T-helper 9 cell (primary cell): ENCODE data around the gene TRAPPC2L.
"Not testable (repeated sequence)": the region's sequence is repeated elsewhere in the genome, so short reads cannot be mapped to it uniquely, and the experiment has no call there.

Source experiments
- DNase-seq: peaks from one replicate; pipeline ENCODE4 v3.0.0-alpha.2; 2020

Gene TRAPPC2L

GRCh38 chr16:88878967-88879787, 22.2 kb downstream of the TRAPPC2L start:
- DNase-seq: no peak

GRCh38 chr16:88879788-88880055, 22.8 kb downstream of the TRAPPC2L start:
- no peak for DNase-seq

- no peak for DNase-seq
These were observed 23.5 kb downstream of the TRAPPC2L start for GRCh38 chr16:88880226-88881006.

- no peak for DNase-seq
These were observed 24.2 kb downstream of the TRAPPC2L start for GRCh38 chr16:88881007-88881615.

- no peak for DNase-seq
These were observed 24.9 kb downstream of the TRAPPC2L start for GRCh38 chr16:88881675-88882357.

GRCh38 chr16:88882358-88883030, 25.6 kb downstream of the TRAPPC2L start:
- no peak for DNase-seq

- DNase-seq: no peak
These were observed 26.4 kb downstream of the TRAPPC2L start for GRCh38 chr16:88883117-88883895.

- DNase-seq: no peak
These were observed 27.0 kb downstream of the TRAPPC2L start for GRCh38 chr16:88883946-88884345.

- no peak for DNase-seq
These were observed 27.8 kb downstream of the TRAPPC2L start for GRCh38 chr16:88884569-88885271.

- DNase-seq: no peak
These were observed 28.9 kb downstream of the TRAPPC2L start for GRCh38 chr16:88885693-88886280.

- no peak for DNase-seq
These were observed 29.5 kb downstream of the TRAPPC2L start for GRCh38 chr16:88886420-88886844.

GRCh38 chr16:88886845-88887521, 30.1 kb downstream of the TRAPPC2L start:
- DNase-seq: no peak

- DNase-seq: no peak
These were observed 31.1 kb downstream of the TRAPPC2L start for GRCh38 chr16:88888057-88888456.

GRCh38 chr16:88888461-88889387, 31.8 kb downstream of the TRAPPC2L start:
- DNase-seq: no peak

GRCh38 chr16:88889702-88890352, 32.9 kb downstream of the TRAPPC2L start:
- not testable (repeated sequence) for DNase-seq

- DNase-seq: no peak
These were observed 34.2 kb downstream of the TRAPPC2L start for GRCh38 chr16:88891083-88891482.

GRCh38 chr16:88892065-88892464, 35.1 kb downstream of the TRAPPC2L start:
- no peak for DNase-seq
